Natural killer cell (primary cell): Measurements from ENCODE around the gene TNFAIP8L3. TPM values are rescaled to one million over a fixed set of nuclear protein-coding genes. Genes with fewer than 3 reads are reported as not detected.

Experiments used
- ATAC-seq, 3 donors: fragments of 150-1000 bp in 2 of 3; fragments of 200-7000 bp in 1 of 3; cut with Tn5 transposase; 1 replicate in 1 of 3; 2 replicates in 2 of 3; pipeline ENCODE4 v1.10.0; 2021; ENCODE audit warnings: mild to moderate bottlenecking in 2 of 3, moderate library complexity in 2 of 3
- DNase-seq, 2 donors: peaks; one replicate each; pipeline versions ENCODE4 v3.0.0 to v3.0.0-alpha.2; 2013 to 2021; ENCODE audit warnings: mixed read lengths in 1 of 2
- H3K27ac ChIP-seq: one replicate; pipeline ENCODE4 v1.5.1; 2013; ENCODE audit warnings: mild to moderate bottlenecking, low read length
- H3K27me3 ChIP-seq: one replicate; pipeline ENCODE4 v1.6.1; 2013; ENCODE audit warnings: low read length; ENCODE audit not compliant: control insufficient read depth, insufficient read depth
- H3K36me3 ChIP-seq: one replicate; pipeline ENCODE4 v1.6.1; 2013; ENCODE audit warnings: low read length; ENCODE audit not compliant: control insufficient read depth, insufficient read depth
- H3K4me1 ChIP-seq: one replicate; pipeline ENCODE4 v1.6.1; 2013; ENCODE audit warnings: low read length; ENCODE audit not compliant: control insufficient read depth, insufficient read depth
- H3K4me3 ChIP-seq: one replicate; pipeline ENCODE4 v1.5.1; 2013; ENCODE audit warnings: low read length
- H3K9me3 ChIP-seq: one replicate; pipeline ENCODE4 v1.6.1; 2013; ENCODE audit warnings: low read length; ENCODE audit not compliant: control insufficient read depth, insufficient read depth
- H3K27ac Mint-ChIP-seq, 2 donors: one replicate each; pipeline ENCODE4 v1.8.0; 2022; ENCODE audit warnings: mild to moderate bottlenecking in 2 of 2, mixed read lengths in 2 of 2, moderate library complexity in 1 of 2
- H3K27me3 Mint-ChIP-seq, 2 donors: one replicate each; pipeline ENCODE4 v1.8.0; 2022; ENCODE audit warnings: low read depth in 2 of 2, mixed read lengths in 2 of 2
- H3K36me3 Mint-ChIP-seq: one replicate; pipeline ENCODE4 v1.8.0; 2022; ENCODE audit warnings: mixed read lengths
- H3K4me1 Mint-ChIP-seq, 2 donors: one replicate each; pipeline ENCODE4 v1.8.0; 2022; ENCODE audit warnings: mixed read lengths in 2 of 2
- H3K4me3 Mint-ChIP-seq: one replicate; pipeline ENCODE4 v1.8.0; 2022; ENCODE audit warnings: mild to moderate bottlenecking, moderate library complexity, mixed read lengths
- H3K9me3 Mint-ChIP-seq, 2 donors: one replicate each; pipeline ENCODE4 v1.8.0; 2022; ENCODE audit warnings: mixed read lengths in 2 of 2
- CTCF ChIP-seq: fragments of 200-600 bp; IDR thresholded peaks from one replicate; pipeline ENCODE4 v1.8.0; 2022; ENCODE audit warnings: antibody characterized with exemption
- WGBS: methylation state at CpG from one replicate; pipeline ENCODE4 v1.1.7; 2013; ENCODE audit warnings: missing lambda C conversion rate; ENCODE audit not compliant: insufficient coverage; 5-methylcytosine and 5-hydroxymethylcytosine counted together
- intact Hi-C: fragments of 100-400 bp; cut with micrococcal nuclease; formaldehyde crosslinking; loops from one replicate; pipeline ENCODE4 v1.14.2; 2022
- total RNA-seq, 4 donors: library from RNA; stranded (reverse); fragments of 120-200 nt in 1 of 4; gene quantifications; one replicate each; pipeline versions ENCODE4 v1.2.3 to v1.2.4, GENCODE V29; 2013 to 2022

The TNFAIP8L3 gene
- total RNA-seq, 3 donors from 2014 or later (not counting 1 experiment from before 2014, with no cell fraction given): not detected

DNA sequence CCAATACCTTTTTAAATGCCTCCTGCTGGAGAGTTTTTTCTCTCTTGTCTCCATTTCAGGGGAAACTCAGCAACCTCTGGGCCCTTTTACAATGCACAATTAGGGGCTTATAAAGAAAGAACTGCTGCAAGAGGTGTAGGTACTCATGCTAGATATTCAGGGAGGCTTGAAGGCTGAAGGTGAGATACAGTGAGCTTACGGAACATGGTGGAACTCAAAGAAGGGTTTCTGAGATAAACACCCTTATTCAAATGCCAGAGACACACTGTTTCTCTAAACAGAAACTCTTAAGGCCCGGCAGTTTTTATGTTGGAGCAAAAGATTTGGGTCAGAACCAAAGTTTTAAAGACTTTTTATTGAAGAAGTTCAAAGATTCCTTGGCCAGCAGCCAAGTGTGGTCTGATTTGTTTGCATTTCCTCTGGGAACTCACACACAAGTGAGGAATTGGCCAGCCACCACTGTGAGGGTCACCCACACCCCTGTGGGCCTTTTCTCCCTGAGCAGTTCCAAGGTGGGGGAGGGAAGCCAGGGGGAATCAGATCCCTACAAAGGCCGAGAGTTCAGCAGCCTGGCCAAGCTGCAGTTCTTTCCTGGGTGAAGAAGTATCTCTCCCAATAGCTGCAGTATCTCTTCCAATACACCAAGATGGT, 47.8 kb downstream of the TNFAIP8L3 start:
- WGBS: 87% methylated on average over 3 of the region's 3 CpGs
- ATAC-seq: no peak
- H3K4me1 Mint-ChIP-seq: no peaks in the 10 kb centered on the region
- no peak overlapping the region for H3K27ac ChIP-seq
- no peak for DNase-seq
- no peaks in the 10 kb centered on the region for H3K4me1 ChIP-seq
- H3K9me3 ChIP-seq: no peaks in the 10 kb centered on the region
- H3K27me3 ChIP-seq: no peaks in the 10 kb centered on the region
- H3K4me3 Mint-ChIP-seq: no peak overlapping the region
- H3K36me3 ChIP-seq: no peaks in the 10 kb centered on the region
- no peaks in the 10 kb centered on the region for H3K36me3 Mint-ChIP-seq
- no peaks in the 10 kb centered on the region for H3K9me3 Mint-ChIP-seq
- H3K27me3 Mint-ChIP-seq: peaks cover 12 to 31% of the 10 kb centered on the region in 2 donors
- H3K27ac Mint-ChIP-seq: no peak overlapping the region
- TF ChIP-seq CTCF: no peak
- H3K4me3 ChIP-seq: no peak overlapping the region
- intact Hi-C loops: no loop called here

GRCh38 chr15:51046016-51046415, 48.7 kb downstream of the TNFAIP8L3 start:
- ATAC-seq: no peak
- Mint-ChIP-seq H3K36me3 (no peaks in the 10 kb centered on the region), H3K4me3 (no peak overlapping the region), H3K9me3 (no peaks in the 10 kb centered on the region), H3K27me3 (peaks cover 8 to 23% of the 10 kb centered on the region in 2 donors), H3K27ac (no peak overlapping the region), H3K4me1 (no peaks in the 10 kb centered on the region)
- no peak overlapping the region for H3K4me3 ChIP-seq
- H3K36me3 ChIP-seq: no peaks in the 10 kb centered on the region
- DNase-seq: no peak
- no peak for TF ChIP-seq CTCF
- no peak overlapping the region for H3K27ac ChIP-seq
- no peaks in the 10 kb centered on the region for H3K9me3 ChIP-seq
- H3K27me3 ChIP-seq: no peaks in the 10 kb centered on the region
- intact Hi-C loops: no loop called here
- 100% methylated on average over 2 of the region's 2 CpGs for WGBS
- H3K4me1 ChIP-seq: no peaks in the 10 kb centered on the region

GRCh38 chr15:51044037-51044727, 50.5 kb downstream of the TNFAIP8L3 start:
- 88% methylated on average over 3 of the region's 4 CpGs for WGBS
- intact Hi-C loops: no loop called here

More at GRCh38 chr15:51044037-51044727, 50.5 kb downstream of the TNFAIP8L3 start:
- H3K4me1 ChIP-seq: no peaks in the 10 kb centered on the region
- no peak overlapping the region for H3K27ac Mint-ChIP-seq
- H3K4me1 Mint-ChIP-seq: no peaks in the 10 kb centered on the region
- DNase-seq (no peak), ATAC-seq (no peak)
- H3K36me3 ChIP-seq: no peaks in the 10 kb centered on the region
- peaks cover 8 to 32% of the 10 kb centered on the region in 2 donors for H3K27me3 Mint-ChIP-seq
- H3K27me3 ChIP-seq: no peaks in the 10 kb centered on the region
- no peak overlapping the region for H3K4me3 Mint-ChIP-seq
- H3K36me3 Mint-ChIP-seq: no peaks in the 10 kb centered on the region
- H3K4me3 ChIP-seq: no peak overlapping the region
- TF ChIP-seq CTCF: no peak
- H3K9me3 Mint-ChIP-seq: no peaks in the 10 kb centered on the region
- no peaks in the 10 kb centered on the region for H3K9me3 ChIP-seq
- no peak overlapping the region for H3K27ac ChIP-seq
